ENCODE measurements around the gene C19orf12.

DNA sequence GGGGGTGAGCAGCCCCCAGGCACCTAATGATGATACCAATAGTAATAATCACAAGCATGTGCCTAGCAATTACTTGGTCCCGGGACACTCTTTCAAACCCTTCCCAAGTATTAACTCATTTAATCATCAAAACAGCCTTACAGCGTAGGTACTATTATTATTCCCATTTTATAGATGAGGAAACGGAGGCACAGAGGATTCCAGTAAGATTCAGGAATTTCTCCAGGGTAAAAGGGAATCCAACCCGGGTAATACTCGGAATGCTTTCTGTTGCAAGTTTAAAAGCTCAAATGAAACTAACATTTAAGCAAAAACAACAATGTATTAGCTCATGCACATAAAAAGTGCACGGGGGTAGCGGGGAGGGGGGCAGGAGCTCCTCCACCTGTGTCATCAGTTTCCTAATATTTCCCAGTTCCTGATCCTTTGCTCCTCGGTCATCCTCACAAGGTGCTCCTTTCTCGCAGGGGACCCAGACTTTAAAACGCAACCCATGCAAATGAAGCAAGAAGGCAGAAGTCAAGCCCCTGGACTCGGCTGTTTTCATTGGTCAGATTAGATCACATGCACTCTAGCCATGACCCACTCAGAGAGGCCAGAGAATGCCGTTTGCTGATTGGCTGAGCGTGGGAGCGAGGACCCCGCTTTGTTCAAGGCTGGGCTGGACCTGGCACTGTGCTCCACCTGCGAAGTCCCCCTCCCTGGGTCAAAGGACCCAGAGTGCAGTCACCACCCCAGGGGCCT is 38.3 kb upstream of the C19orf12 start:
- TF ChIP-seq, protein P1, sequence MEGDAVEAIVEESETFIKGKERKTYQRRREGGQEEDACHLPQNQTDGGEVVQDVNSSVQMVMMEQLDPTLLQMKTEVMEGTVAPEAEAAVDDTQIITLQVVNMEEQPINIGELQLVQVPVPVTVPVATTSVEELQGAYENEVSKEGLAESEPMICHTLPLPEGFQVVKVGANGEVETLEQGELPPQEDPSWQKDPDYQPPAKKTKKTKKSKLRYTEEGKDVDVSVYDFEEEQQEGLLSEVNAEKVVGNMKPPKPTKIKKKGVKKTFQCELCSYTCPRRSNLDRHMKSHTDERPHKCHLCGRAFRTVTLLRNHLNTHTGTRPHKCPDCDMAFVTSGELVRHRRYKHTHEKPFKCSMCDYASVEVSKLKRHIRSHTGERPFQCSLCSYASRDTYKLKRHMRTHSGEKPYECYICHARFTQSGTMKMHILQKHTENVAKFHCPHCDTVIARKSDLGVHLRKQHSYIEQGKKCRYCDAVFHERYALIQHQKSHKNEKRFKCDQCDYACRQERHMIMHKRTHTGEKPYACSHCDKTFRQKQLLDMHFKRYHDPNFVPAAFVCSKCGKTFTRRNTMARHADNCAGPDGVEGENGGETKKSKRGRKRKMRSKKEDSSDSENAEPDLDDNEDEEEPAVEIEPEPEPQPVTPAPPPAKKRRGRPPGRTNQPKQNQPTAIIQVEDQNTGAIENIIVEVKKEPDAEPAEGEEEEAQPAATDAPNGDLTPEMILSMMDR (IDR thresholded peaks at IDR 0.05): no peak
- no peak for TF ChIP-seq POLR2A (IDR thresholded peaks at IDR 0.05)
